ENCODE results near the gene KLF1. TPM values are rescaled to one million over a fixed set of nuclear protein-coding genes. Genes with fewer than 3 reads are reported as not detected.
A peak's percentile ranks its signal among the peaks of the same experiment; 100 is the strongest.

Gene KLF1
- polyA plus RNA-seq, result not detected

DNA sequence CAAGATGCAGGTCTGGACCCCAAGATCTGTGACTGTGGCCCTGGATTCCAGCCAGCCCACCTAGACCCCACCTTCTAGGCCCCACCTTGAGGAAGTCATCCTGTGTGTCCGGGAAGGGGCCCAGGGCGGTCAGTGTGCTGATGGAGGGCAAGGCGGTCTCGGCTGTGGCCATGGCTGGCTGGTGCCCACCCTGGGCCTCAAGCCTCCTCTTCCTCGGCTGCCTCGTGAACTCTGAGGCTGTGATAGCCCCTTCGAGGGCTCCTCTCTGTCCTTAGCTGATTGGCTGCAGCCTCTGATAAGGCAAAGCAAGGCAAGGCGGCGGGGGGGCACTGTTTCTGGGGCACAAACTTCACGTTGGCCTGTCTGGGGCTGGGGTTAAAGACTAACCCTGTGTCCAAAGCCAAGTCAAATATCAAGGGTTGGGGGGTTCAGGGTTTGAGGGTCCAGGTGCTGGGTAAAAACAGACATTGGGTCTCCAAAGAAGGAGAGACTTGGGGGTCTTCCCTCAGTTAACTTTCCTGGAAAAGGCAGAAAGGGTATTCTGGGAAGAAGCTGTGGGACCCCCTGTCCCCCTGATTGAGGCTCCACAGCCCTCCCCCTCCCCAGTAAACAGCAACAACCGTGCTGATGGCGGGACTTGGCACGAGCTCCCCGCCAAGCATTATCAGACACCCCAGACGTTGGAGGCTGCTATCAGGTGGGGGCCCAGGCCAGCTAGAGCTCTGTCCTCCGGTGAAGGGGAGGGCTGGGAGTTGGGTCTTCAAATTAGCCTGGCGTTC is at the start of gene KLF1:
TSS of gene KLF1 (minus strand) at position 233 of the 779 bp plus-strand sequence. CDS start at position 172, 61 bp downstream.
- H3K4me3 ChIP-seq (ENCODE audit: low read depth in 1 of 2, low read length in 2 of 2), result peak within 1 kb of the TSS in 1 of 2 donors; percentile 37
- WGBS, 2 donors, result 75% methylated on average over 17 of the region's 17 CpGs

DNA sequence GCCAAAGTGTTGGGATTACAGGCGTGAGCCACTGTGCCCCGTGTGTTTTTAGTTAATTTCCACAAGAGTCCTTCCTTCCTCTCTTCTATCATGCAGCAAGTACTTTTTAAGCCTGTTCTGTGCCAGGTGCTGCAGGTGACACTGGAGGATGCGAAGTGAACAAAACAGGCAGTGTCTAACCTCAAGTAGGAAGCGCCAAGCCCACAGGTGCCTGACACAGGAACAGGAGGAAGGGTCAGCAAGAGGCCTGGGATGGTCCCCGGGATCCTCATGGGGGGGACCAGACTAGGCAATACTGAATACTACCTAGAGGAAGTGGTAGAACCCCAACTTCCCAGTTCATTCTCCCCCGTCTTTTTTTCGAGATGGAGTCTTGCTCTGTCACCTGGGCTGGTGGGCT is 49.6 kb upstream of the KLF1 start:
- no peak overlapping the region for H3K4me3 ChIP-seq (ENCODE audit: low read depth in 1 of 2, low read length in 2 of 2)
- peaks cover 2 to 14% of the 10 kb centered on the region in 2 donors for H3K36me3 ChIP-seq (ENCODE audit: control insufficient read depth in 2 of 2, insufficient read depth in 2 of 2, low read length in 1 of 2)
- no peaks in the 10 kb centered on the region for H3K27me3 ChIP-seq (ENCODE audit: control insufficient read depth in 1 of 2, insufficient read depth in 2 of 2, low read length in 2 of 2)
- H3K27ac ChIP-seq (ENCODE audit: low read depth in 2 of 2, low read length in 1 of 2), result no peak overlapping the region
- H3K4me1 ChIP-seq (ENCODE audit: control insufficient read depth in 2 of 2, insufficient read depth in 2 of 2, low read length in 1 of 2), result peaks cover 7 to 22% of the 10 kb centered on the region in 2 donors
- H3K9me3 ChIP-seq (ENCODE audit: control insufficient read depth in 2 of 2, insufficient read depth in 1 of 2, low read depth in 1 of 2, low read length in 1 of 2), result no peaks in the 10 kb centered on the region
- WGBS, 2 donors, result 62 to 73% methylated on average over 7 of the region's 7 CpGs

More for the DNA sequence above, at the start of gene KLF1:
- Histone ChIP-seq H3K4me1 (ENCODE audit: control insufficient read depth in 2 of 2, insufficient read depth in 2 of 2, low read length in 1 of 2) (peaks cover 6 to 16% of the 10 kb centered on the region in 2 donors), H3K9me3 (ENCODE audit: control insufficient read depth in 2 of 2, insufficient read depth in 1 of 2, low read depth in 1 of 2, low read length in 1 of 2) (peaks cover 0 to 14% of the 10 kb centered on the region in 2 donors), H3K27ac (ENCODE audit: low read depth in 2 of 2, low read length in 1 of 2) (no peak within 1 kb of the TSS), H3K27me3 (ENCODE audit: control insufficient read depth in 1 of 2, insufficient read depth in 2 of 2, low read length in 2 of 2) (no peaks in the 10 kb centered on the region), H3K36me3 (ENCODE audit: control insufficient read depth in 2 of 2, insufficient read depth in 2 of 2, low read length in 1 of 2) (no peaks in the 10 kb centered on the region)

DNA sequence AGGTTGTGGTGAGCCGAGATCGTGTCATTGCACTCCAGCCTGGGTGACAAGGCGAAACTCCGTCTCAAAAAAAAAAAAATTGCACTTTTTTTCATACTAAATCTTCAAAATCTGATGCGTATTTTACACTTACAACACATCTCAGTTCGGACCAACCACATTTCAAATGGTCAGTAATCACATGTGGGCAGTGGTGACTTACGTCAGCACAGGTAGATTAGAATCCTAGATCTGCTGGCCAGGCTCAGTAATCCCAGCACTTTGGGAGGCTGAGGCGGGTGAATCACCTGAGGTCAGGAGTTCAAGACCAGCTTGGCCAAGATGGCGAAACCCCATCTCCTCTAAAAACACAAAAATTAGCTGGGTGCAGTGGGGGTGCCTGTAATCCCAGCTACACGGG is 48.1 kb upstream of the KLF1 start:
- Histone ChIP-seq H3K4me3 (ENCODE audit: low read depth in 1 of 2, low read length in 2 of 2) (no peak overlapping the region), H3K27ac (ENCODE audit: low read depth in 2 of 2, low read length in 1 of 2) (no peak overlapping the region), H3K27me3 (ENCODE audit: control insufficient read depth in 1 of 2, insufficient read depth in 2 of 2, low read length in 2 of 2) (no peaks in the 10 kb centered on the region), H3K9me3 (ENCODE audit: control insufficient read depth in 2 of 2, insufficient read depth in 1 of 2, low read depth in 1 of 2, low read length in 1 of 2) (no peaks in the 10 kb centered on the region), H3K4me1 (ENCODE audit: control insufficient read depth in 2 of 2, insufficient read depth in 2 of 2, low read length in 1 of 2) (peaks cover 7 to 18% of the 10 kb centered on the region in 2 donors), H3K36me3 (ENCODE audit: control insufficient read depth in 2 of 2, insufficient read depth in 2 of 2, low read length in 1 of 2) (peaks cover 2 to 8% of the 10 kb centered on the region in 2 donors)
- 92 to 94% methylated on average over 10 of the region's 10 CpGs for WGBS, 2 donors

DNA sequence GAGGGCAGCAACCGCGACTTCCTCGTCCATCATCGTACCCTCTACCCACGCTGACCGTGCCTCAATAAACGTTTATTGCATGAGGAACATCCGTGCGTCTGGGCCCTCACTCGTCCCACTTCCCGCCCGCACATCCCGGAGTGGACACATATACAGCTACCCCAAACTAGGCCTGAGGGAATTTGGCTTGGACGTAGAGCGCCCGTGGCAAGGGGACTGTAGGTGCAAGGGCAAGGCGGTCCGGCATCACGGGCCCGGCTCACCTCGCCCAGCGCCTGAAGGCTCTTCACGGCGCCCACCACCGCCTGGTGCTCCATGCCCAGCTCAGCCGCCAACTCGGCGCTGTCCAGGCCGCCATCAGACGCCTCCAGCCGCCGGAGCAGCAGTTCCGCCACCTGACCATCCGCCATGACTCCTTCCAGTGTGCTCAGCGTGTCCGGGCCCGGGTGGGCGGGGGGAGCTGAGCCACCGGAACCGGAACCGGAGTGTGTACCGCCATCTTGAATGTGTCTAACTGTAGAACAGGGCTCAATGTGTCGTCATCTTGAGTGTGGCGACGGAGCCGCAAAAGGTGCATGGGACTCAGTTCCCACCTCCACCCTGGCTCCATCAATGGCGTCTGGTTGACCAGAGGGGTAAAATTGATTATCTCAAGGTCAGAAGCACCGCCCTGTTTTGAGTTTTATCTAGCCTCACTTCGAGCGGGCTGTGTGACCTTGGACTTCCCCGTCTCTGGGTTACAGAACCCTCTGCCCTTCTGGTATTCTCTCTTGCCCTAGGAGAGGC is 46.5 kb upstream of the KLF1 start, which contains the start of gene FARSA:
TSS of gene FARSA (minus strand) at position 425 of the 786 bp plus-strand sequence. CDS start at position 410, 15 bp downstream.
- WGBS, 2 donors, result 2 to 3% methylated on average over 46 to 51 of the region's 51 CpGs
- Histone ChIP-seq H3K4me1 (ENCODE audit: control insufficient read depth in 2 of 2, insufficient read depth in 2 of 2, low read length in 1 of 2) (peaks cover 4 to 15% of the 10 kb centered on the region in 2 donors), H3K27ac (ENCODE audit: low read depth in 2 of 2, low read length in 1 of 2) (peak within 1 kb of the TSS; percentile 61 to 77), H3K9me3 (ENCODE audit: control insufficient read depth in 2 of 2, insufficient read depth in 1 of 2, low read depth in 1 of 2, low read length in 1 of 2) (no peaks in the 10 kb centered on the region), H3K4me3 (ENCODE audit: low read depth in 1 of 2, low read length in 2 of 2) (peak within 1 kb of the TSS; percentile 95 to 97), H3K36me3 (ENCODE audit: control insufficient read depth in 2 of 2, insufficient read depth in 2 of 2, low read length in 1 of 2) (peaks cover 13% of the 10 kb centered on the region in 2 donors), H3K27me3 (ENCODE audit: control insufficient read depth in 1 of 2, insufficient read depth in 2 of 2, low read length in 2 of 2) (no peaks in the 10 kb centered on the region)

- Histone ChIP-seq H3K9me3 (ENCODE audit: control insufficient read depth in 2 of 2, insufficient read depth in 1 of 2, low read depth in 1 of 2, low read length in 1 of 2) (no peaks in the 10 kb centered on the region), H3K27ac (ENCODE audit: low read depth in 2 of 2, low read length in 1 of 2) (peak overlapping the region; percentile 8 to 60), H3K27me3 (ENCODE audit: control insufficient read depth in 1 of 2, insufficient read depth in 2 of 2, low read length in 2 of 2) (no peaks in the 10 kb centered on the region), H3K36me3 (ENCODE audit: control insufficient read depth in 2 of 2, insufficient read depth in 2 of 2, low read length in 1 of 2) (peaks cover 14 to 17% of the 10 kb centered on the region in 2 donors), H3K4me3 (ENCODE audit: low read depth in 1 of 2, low read length in 2 of 2) (peak overlapping the region; percentile 95 to 97), H3K4me1 (ENCODE audit: control insufficient read depth in 2 of 2, insufficient read depth in 2 of 2, low read length in 1 of 2) (peaks cover 4 to 12% of the 10 kb centered on the region in 2 donors)
- WGBS, 2 donors, result 30 to 32% methylated on average over 16 of the region's 16 CpGs
Observed at GRCh38 chr19:12932392-12933286, 45.6 kb upstream of the KLF1 start.

GRCh38 chr19:12930002-12930645 is 43.1 kb upstream of the KLF1 start:
- Histone ChIP-seq H3K27me3 (ENCODE audit: control insufficient read depth in 1 of 2, insufficient read depth in 2 of 2, low read length in 2 of 2) (no peaks in the 10 kb centered on the region), H3K4me1 (ENCODE audit: control insufficient read depth in 2 of 2, insufficient read depth in 2 of 2, low read length in 1 of 2) (peaks cover 4 to 9% of the 10 kb centered on the region in 2 donors), H3K36me3 (ENCODE audit: control insufficient read depth in 2 of 2, insufficient read depth in 2 of 2, low read length in 1 of 2) (peaks cover 14 to 29% of the 10 kb centered on the region in 2 donors), H3K4me3 (ENCODE audit: low read depth in 1 of 2, low read length in 2 of 2) (no peak overlapping the region), H3K27ac (ENCODE audit: low read depth in 2 of 2, low read length in 1 of 2) (no peak overlapping the region), H3K9me3 (ENCODE audit: control insufficient read depth in 2 of 2, insufficient read depth in 1 of 2, low read depth in 1 of 2, low read length in 1 of 2) (no peaks in the 10 kb centered on the region)
- WGBS, 2 donors, result 92 to 93% methylated on average over 19 of the region's 19 CpGs

GRCh38 chr19:12924621-12925310 is 37.8 kb upstream of the KLF1 start:
- Histone ChIP-seq H3K4me1 (ENCODE audit: control insufficient read depth in 2 of 2, insufficient read depth in 2 of 2, low read length in 1 of 2) (no peaks in the 10 kb centered on the region), H3K36me3 (ENCODE audit: control insufficient read depth in 2 of 2, insufficient read depth in 2 of 2, low read length in 1 of 2) (peaks cover 27 to 45% of the 10 kb centered on the region in 2 donors)
- 97 to 98% methylated on average over 29 of the region's 29 CpGs for WGBS, 2 donors

DNA sequence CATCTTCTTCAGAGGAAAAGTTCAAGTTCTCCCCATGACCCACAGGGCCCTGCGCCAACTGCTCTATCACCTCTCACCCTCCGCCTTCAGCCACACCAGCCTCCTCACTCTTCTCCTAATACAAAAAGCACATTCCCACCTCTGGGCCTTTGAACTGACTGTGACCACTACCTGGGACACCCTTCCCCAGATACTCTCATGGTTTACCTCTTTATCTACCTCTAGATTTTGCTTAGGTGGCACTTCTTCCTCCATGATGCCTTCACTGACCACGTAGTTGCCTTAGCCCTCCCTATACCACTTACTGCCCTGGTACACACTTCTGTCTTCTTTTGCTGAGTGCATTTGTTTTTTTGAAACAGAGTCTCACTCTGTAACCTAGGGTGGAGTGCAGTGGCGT is 36.0 kb upstream of the KLF1 start:
- peaks cover 15 to 36% of the 10 kb centered on the region in 2 donors for H3K36me3 ChIP-seq (ENCODE audit: control insufficient read depth in 2 of 2, insufficient read depth in 2 of 2, low read length in 1 of 2)
- no peaks in the 10 kb centered on the region for H3K27me3 ChIP-seq (ENCODE audit: control insufficient read depth in 1 of 2, insufficient read depth in 2 of 2, low read length in 2 of 2)
- no peak overlapping the region for H3K27ac ChIP-seq (ENCODE audit: low read depth in 2 of 2, low read length in 1 of 2)
- H3K9me3 ChIP-seq (ENCODE audit: control insufficient read depth in 2 of 2, insufficient read depth in 1 of 2, low read depth in 1 of 2, low read length in 1 of 2), result no peaks in the 10 kb centered on the region
- peaks cover 0 to 3% of the 10 kb centered on the region in 2 donors for H3K4me1 ChIP-seq (ENCODE audit: control insufficient read depth in 2 of 2, insufficient read depth in 2 of 2, low read length in 1 of 2)
- H3K4me3 ChIP-seq (ENCODE audit: low read depth in 1 of 2, low read length in 2 of 2), result no peak overlapping the region
- 99% methylated on average over 4 of the region's 4 CpGs for WGBS, 2 donors

More at GRCh38 chr19:12924621-12925310, 37.8 kb upstream of the KLF1 start:
- H3K4me3 ChIP-seq (ENCODE audit: low read depth in 1 of 2, low read length in 2 of 2), result no peak overlapping the region
- no peak overlapping the region for H3K27ac ChIP-seq (ENCODE audit: low read depth in 2 of 2, low read length in 1 of 2)
- H3K9me3 ChIP-seq (ENCODE audit: control insufficient read depth in 2 of 2, insufficient read depth in 1 of 2, low read depth in 1 of 2, low read length in 1 of 2), result no peaks in the 10 kb centered on the region
- no peaks in the 10 kb centered on the region for H3K27me3 ChIP-seq (ENCODE audit: control insufficient read depth in 1 of 2, insufficient read depth in 2 of 2, low read length in 2 of 2)

Measured in esophagus (tissue), 2 donors.